AML-193 (cell line): ENCODE data around the gene DTWD2.
"Not testable (repeated sequence)": the region's sequence is repeated elsewhere in the genome, so short reads cannot be mapped to it uniquely, and the experiment has no call there.

Experiments used
- DNase-seq, 2 experiments: peaks; one replicate each; lab custom pipeline; 2025; lab: John Stamatoyannopoulos, UW

DTWD2 gene

GRCh38 chr5:118863345-118863744, 125.0 kb downstream of the DTWD2 start:
- no peak for DNase-seq

GRCh38 chr5:118862596-118862995, 125.8 kb downstream of the DTWD2 start:
- DNase-seq, result no peak

GRCh38 chr5:118857700-118858099, 130.6 kb downstream of the DTWD2 start:
- DNase-seq, result peak in 1 of 2 experiments; percentile 9

GRCh38 chr5:118854819-118855218, 133.5 kb downstream of the DTWD2 start:
- no peak for DNase-seq

GRCh38 chr5:118851785-118852184, 136.6 kb downstream of the DTWD2 start:
- not testable (repeated sequence) for DNase-seq

- DNase-seq, result not testable (repeated sequence)
These were observed 138.8 kb downstream of the DTWD2 start for GRCh38 chr5:118849507-118849906.

- DNase-seq, result no peak
These were observed 144.0 kb downstream of the DTWD2 start for GRCh38 chr5:118844351-118844750.

- DNase-seq, result no peak
These were observed 153.6 kb downstream of the DTWD2 start for GRCh38 chr5:118834710-118835109.

- DNase-seq, result no peak
These were observed 155.4 kb downstream of the DTWD2 start for GRCh38 chr5:118832974-118833373.

GRCh38 chr5:118825226-118825625, 163.1 kb downstream of the DTWD2 start:
- DNase-seq, result no peak

- DNase-seq, result no peak
These were observed 169.7 kb downstream of the DTWD2 start for GRCh38 chr5:118818604-118819003.

GRCh38 chr5:118808441-118808840, 179.9 kb downstream of the DTWD2 start:
- no peak for DNase-seq

GRCh38 chr5:118806571-118806970, 181.8 kb downstream of the DTWD2 start:
- no peak for DNase-seq

- DNase-seq, result no peak
These were observed 186.0 kb downstream of the DTWD2 start for GRCh38 chr5:118802335-118802734.

- no peak for DNase-seq
These were observed 192.3 kb downstream of the DTWD2 start for GRCh38 chr5:118796081-118796480.

GRCh38 chr5:118794281-118794680, 194.1 kb downstream of the DTWD2 start:
- DNase-seq, result no peak

GRCh38 chr5:118793652-118794051, 194.7 kb downstream of the DTWD2 start:
- no peak for DNase-seq

- DNase-seq, result no peak
These were observed 195.3 kb downstream of the DTWD2 start for GRCh38 chr5:118793091-118793490.

GRCh38 chr5:118791926-118792734, 196.2 kb downstream of the DTWD2 start:
- DNase-seq, result peak; percentile 63 to 80

- DNase-seq, result no peak
These were observed 199.0 kb downstream of the DTWD2 start for GRCh38 chr5:118789366-118789765.

GRCh38 chr5:118788351-118788750, 200.0 kb downstream of the DTWD2 start:
- DNase-seq, result no peak
